ENCODE data around the gene DNAJB13.

GRCh38 chr11:73944085-73944484 is 6.7 kb upstream of the DNAJB13 start:
- no peak for TF ChIP-seq POLR2A (IDR thresholded peaks at IDR 0.05)
- TF ChIP-seq EP300 (IDR thresholded peaks at IDR 0.05), result no peak
